Measurements from ENCODE around the gene CDH4. TPM values are rescaled to one million over a fixed set of nuclear protein-coding genes. Genes with fewer than 3 reads are reported as not detected.
"Not testable (repeated sequence)": the region's sequence is repeated elsewhere in the genome, so short reads cannot be mapped to it uniquely, and the experiment has no call there.

CDH4 gene
- total RNA-seq, 2 donors from 2014 or later = 0.19 to 0.65 TPM

- intact Hi-C loops (cut with DNase I) = no loop called here
- no peak for DNase-seq (ENCODE audit: low spot score)
Measured at GRCh38 chr20:61852268-61853072, 600.4 kb downstream of the CDH4 start.

GRCh38 chr20:61853073-61854005, 601.3 kb downstream of the CDH4 start:
- DNase-seq (ENCODE audit: low spot score) = no peak
- intact Hi-C loops (cut with DNase I) = no loop called here

- DNase-seq (ENCODE audit: low spot score); intact Hi-C loops (cut with DNase I): not testable (repeated sequence)
Measured at GRCh38 chr20:61854538-61854937, 602.5 kb downstream of the CDH4 start.

GRCh38 chr20:61855286-61855685, 603.2 kb downstream of the CDH4 start:
- DNase-seq (ENCODE audit: low spot score) = no peak
- intact Hi-C loops (cut with DNase I) = no loop called here

GRCh38 chr20:61856626-61857413, 604.8 kb downstream of the CDH4 start:
- intact Hi-C loops (cut with DNase I) = no loop called here
- DNase-seq (ENCODE audit: low spot score) = no peak

- no peak for DNase-seq (ENCODE audit: low spot score)
- intact Hi-C loops (cut with DNase I) = no loop called here
Measured at GRCh38 chr20:61857414-61857775, 605.3 kb downstream of the CDH4 start.

GRCh38 chr20:61857884-61858283, 605.8 kb downstream of the CDH4 start:
- DNase-seq (ENCODE audit: low spot score) = no peak
- intact Hi-C loops (cut with DNase I) = no loop called here

- intact Hi-C loops (cut with DNase I) = no loop called here
- no peak for DNase-seq (ENCODE audit: low spot score)
Measured at GRCh38 chr20:61859767-61860166, 607.7 kb downstream of the CDH4 start.

- DNase-seq (ENCODE audit: low spot score) = no peak
- intact Hi-C loops (cut with DNase I) = no loop called here
Measured at GRCh38 chr20:61860260-61860987, 608.4 kb downstream of the CDH4 start.

- intact Hi-C loops (cut with DNase I) = no loop called here
- no peak for DNase-seq (ENCODE audit: low spot score)
Measured at GRCh38 chr20:61861054-61861841, 609.2 kb downstream of the CDH4 start.

- DNase-seq (ENCODE audit: low spot score) = no peak
- intact Hi-C loops (cut with DNase I) = no loop called here
Measured at GRCh38 chr20:61861858-61862257, 609.8 kb downstream of the CDH4 start.

- no peak for DNase-seq (ENCODE audit: low spot score)
- intact Hi-C loops (cut with DNase I) = no loop called here
Measured at GRCh38 chr20:61862881-61863280, 610.8 kb downstream of the CDH4 start.

- intact Hi-C loops (cut with DNase I) = no loop called here
- DNase-seq (ENCODE audit: low spot score) = no peak
Measured at GRCh38 chr20:61864481-61864880, 612.4 kb downstream of the CDH4 start.

- no peak for DNase-seq (ENCODE audit: low spot score)
- intact Hi-C loops (cut with DNase I) = no loop called here
Measured at GRCh38 chr20:61865353-61865752, 613.3 kb downstream of the CDH4 start.

GRCh38 chr20:61866165-61866564, 614.1 kb downstream of the CDH4 start:
- intact Hi-C loops (cut with DNase I) = no loop called here
- DNase-seq (ENCODE audit: low spot score) = no peak

GRCh38 chr20:61868006-61868405, 615.9 kb downstream of the CDH4 start:
- intact Hi-C loops (cut with DNase I) = no loop called here
- no peak for DNase-seq (ENCODE audit: low spot score)

- DNase-seq (ENCODE audit: low spot score) = no peak
- intact Hi-C loops (cut with DNase I) = no loop called here
Measured at GRCh38 chr20:61868466-61869090, 616.5 kb downstream of the CDH4 start.

Measured in posterior vena cava (tissue), 2 donors.